Neuronal stem cell (in vitro differentiated cells): ENCODE results near the gene CDC14A.

Experiments used
- DNase-seq: peaks from one replicate; pipeline ENCODE4 v3.0.0-alpha.2; 2013; ENCODE audit warnings: low spot score
- H2AFZ ChIP-seq: one replicate; pipeline ENCODE4 v1.6.1; 2013; ENCODE audit warnings: mild to moderate bottlenecking, low read length, inconsistent platforms
- H2AK5ac ChIP-seq: 2 replicates; pipeline ENCODE4 v1.6.1; 2013; ENCODE audit warnings: low read depth, mild to moderate bottlenecking, inconsistent platforms, low read length, moderate library complexity, mixed read lengths
- H2BK120ac ChIP-seq: 2 replicates; pipeline ENCODE4 v1.6.1; 2013; ENCODE audit warnings: low read depth, mild to moderate bottlenecking, inconsistent platforms, low read length, moderate library complexity, mixed read lengths
- H2BK12ac ChIP-seq: one replicate; pipeline ENCODE4 v1.6.1; 2013; ENCODE audit warnings: low read length, inconsistent platforms
- H2BK15ac ChIP-seq: 2 replicates; pipeline ENCODE4 v1.6.1; 2013; ENCODE audit warnings: mild to moderate bottlenecking, low read length, inconsistent platforms, mixed read lengths
- H2BK5ac ChIP-seq: one replicate; pipeline ENCODE4 v1.6.1; 2013; ENCODE audit warnings: inconsistent platforms, mild to moderate bottlenecking, low read length, moderate library complexity
- H3K14ac ChIP-seq: one replicate; pipeline ENCODE4 v1.6.1; 2013; ENCODE audit warnings: low read length, inconsistent platforms
- H3K18ac ChIP-seq: 2 replicates; pipeline ENCODE4 v1.6.1; 2013; ENCODE audit warnings: low read length, inconsistent platforms
- H3K23ac ChIP-seq: 2 replicates; pipeline ENCODE4 v1.6.1; 2013; ENCODE audit warnings: low read depth, mild to moderate bottlenecking, mixed read lengths, low read length, inconsistent platforms; ENCODE audit not compliant: poor library complexity
- H3K27ac ChIP-seq: replicated peaks from 3 replicates; pipeline ENCODE4 v1.5.1; 2013; ENCODE audit warnings: low read length, inconsistent platforms
- H3K27me3 ChIP-seq, 3 experiments: 2 replicates each; pipeline ENCODE4 v1.6.1; 2013; ENCODE audit warnings: low read length in 3 of 3, mild to moderate bottlenecking in 2 of 3, inconsistent platforms in 1 of 3, low read depth in 1 of 3, mixed read lengths in 1 of 3, moderate library complexity in 1 of 3; ENCODE audit not compliant: control insufficient read depth in 3 of 3, insufficient read depth in 3 of 3
- H3K36me3 ChIP-seq, 2 donors: replicated peaks in 1 of 2; 2 replicates each; pipeline ENCODE4 v1.6.1; 2013; ENCODE audit warnings: low read length in 2 of 2; ENCODE audit not compliant: control insufficient read depth in 2 of 2, insufficient read depth in 2 of 2
- H3K4ac ChIP-seq: 2 replicates; pipeline ENCODE4 v1.6.1; 2013; ENCODE audit warnings: inconsistent platforms, mild to moderate bottlenecking, low read length, moderate library complexity
- H3K4me1 ChIP-seq, 2 donors: 1 replicate in 1 of 2; 2 replicates in 1 of 2; pipeline ENCODE4 v1.6.1; 2013; ENCODE audit warnings: low read length in 2 of 2, low read depth in 1 of 2; ENCODE audit not compliant: control insufficient read depth in 2 of 2, insufficient read depth in 1 of 2
- H3K4me2 ChIP-seq: one replicate; pipeline ENCODE4 v1.6.1; 2013; ENCODE audit warnings: mild to moderate bottlenecking, low read length, inconsistent platforms; ENCODE audit not compliant: insufficient read depth, poor library complexity, severe bottlenecking
- H3K4me3 ChIP-seq, 2 donors: 2 replicates each; pipeline ENCODE4 v1.5.1; 2013; ENCODE audit warnings: low read length in 2 of 2, mild to moderate bottlenecking in 2 of 2, inconsistent platforms in 1 of 2, moderate library complexity in 1 of 2
- H3K79me1 ChIP-seq: one replicate; pipeline ENCODE4 v1.6.1; 2013; ENCODE audit warnings: low read depth, mild to moderate bottlenecking, inconsistent platforms, low read length, moderate library complexity
- H3K9ac ChIP-seq: one replicate; pipeline ENCODE4 v1.6.1; 2013; ENCODE audit warnings: mild to moderate bottlenecking, low read depth, low read length, inconsistent platforms; ENCODE audit not compliant: poor library complexity
- H3K9me3 ChIP-seq, 2 donors: replicated peaks in 1 of 2; 2 replicates each; pipeline versions ENCODE3 to v1.6.1; 2013; ENCODE audit warnings: low read length in 2 of 2, mild to moderate bottlenecking in 2 of 2, inconsistent platforms in 1 of 2, low read depth in 1 of 2, mixed read lengths in 1 of 2, moderate library complexity in 1 of 2; ENCODE audit not compliant: control insufficient read depth in 2 of 2, insufficient read depth in 1 of 2
- H4K8ac ChIP-seq: one replicate; pipeline ENCODE4 v1.6.1; 2013; ENCODE audit warnings: low read depth, mild to moderate bottlenecking, inconsistent platforms, low read length, moderate library complexity
- H4K91ac ChIP-seq: one replicate; pipeline ENCODE4 v1.6.1; 2013; ENCODE audit warnings: low read length, low read depth, mild to moderate bottlenecking, inconsistent platforms; ENCODE audit not compliant: poor library complexity
- WGBS, 2 donors: extraction: QIAGEN DNeasy Blood & Tissue Kit; methylation state at CpG; one replicate each; pipeline ENCODE4 v1.1.7; 2013; ENCODE audit warnings: missing lambda C conversion rate in 2 of 2, mixed read lengths in 1 of 2; ENCODE audit not compliant: insufficient read length in 2 of 2, insufficient replicate concordance in 1 of 2; ENCODE audit errors: extremely low coverage in 2 of 2; 5-methylcytosine and 5-hydroxymethylcytosine counted together

Gene CDC14A

DNA sequence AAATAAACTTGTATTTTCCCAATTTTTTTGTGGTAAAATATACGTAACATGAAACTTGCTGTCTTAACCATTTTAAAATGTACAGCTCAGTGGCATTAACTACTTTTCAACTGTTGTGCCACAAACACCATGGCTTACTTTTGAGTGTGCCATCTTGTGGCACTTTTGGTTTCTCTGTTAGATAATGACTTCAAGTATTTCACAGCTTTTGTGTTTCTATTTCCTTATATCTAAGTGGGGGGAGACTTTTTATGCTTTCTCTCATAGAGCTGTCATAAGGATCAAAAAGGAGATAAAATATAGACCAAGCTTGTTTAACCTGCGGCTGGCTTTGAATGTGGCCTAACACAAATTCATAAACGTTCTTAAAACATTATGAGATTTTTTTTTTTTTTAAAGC is 44.3 kb downstream of the CDC14A start:
- Histone ChIP-seq H2BK12ac (no peak overlapping the region), H3K4me2 (no peak overlapping the region), H2BK5ac (no peak overlapping the region), H3K36me3 (peaks cover 1 to 27% of the 10 kb centered on the region in 2 donors), H3K4ac (no peak overlapping the region), H2BK15ac (no peak overlapping the region), H3K9ac (no peak overlapping the region), H3K79me1 (peaks cover 2% of the 10 kb centered on the region), H3K23ac (no peak overlapping the region), H4K8ac (no peak overlapping the region), H3K27ac (no peak overlapping the region), H2BK120ac (no peak overlapping the region), H3K27me3 (no peaks in the 10 kb centered on the region), H3K4me3 (no peak overlapping the region), H3K18ac (no peak overlapping the region), H2AFZ (no peak overlapping the region), H3K14ac (no peak overlapping the region), H3K9me3 (no peaks in the 10 kb centered on the region), H2AK5ac (no peak overlapping the region), H3K4me1 (peaks cover 4 to 14% of the 10 kb centered on the region in 2 donors), H4K91ac (no peak overlapping the region)
- DNase-seq, result no peak
- no CpG with 5 or more reads among the region's 3 CpGs for WGBS, 2 donors

- DNase-seq, result no peak
- no peak overlapping the region for H3K14ac ChIP-seq
- peaks cover 0 to 25% of the 10 kb centered on the region in 2 donors for H3K36me3 ChIP-seq
- H3K4me2 ChIP-seq, result no peak overlapping the region
- no peak overlapping the region for H3K23ac ChIP-seq
- no peak overlapping the region for H2BK12ac ChIP-seq
- no peak overlapping the region for H3K4ac ChIP-seq
- peaks cover 4 to 14% of the 10 kb centered on the region in 2 donors for H3K4me1 ChIP-seq
- no peak overlapping the region for H3K18ac ChIP-seq
- H3K27ac ChIP-seq, result no peak overlapping the region
- no peak overlapping the region for H4K91ac ChIP-seq
- H3K9ac ChIP-seq, result no peak overlapping the region
- H3K9me3 ChIP-seq, result no peaks in the 10 kb centered on the region
- no peak overlapping the region for H2BK120ac ChIP-seq
- no peak overlapping the region for H2BK15ac ChIP-seq
- no peaks in the 10 kb centered on the region for H3K27me3 ChIP-seq
- H2AFZ ChIP-seq, result no peak overlapping the region
- H4K8ac ChIP-seq, result no peak overlapping the region
- no peak overlapping the region for H2BK5ac ChIP-seq
- H2AK5ac ChIP-seq, result no peak overlapping the region
- H3K4me3 ChIP-seq, result no peak overlapping the region
- H3K79me1 ChIP-seq, result peaks cover 2% of the 10 kb centered on the region
Observed at GRCh38 chr1:100397681-100398080, 45.4 kb downstream of the CDC14A start.

DNA sequence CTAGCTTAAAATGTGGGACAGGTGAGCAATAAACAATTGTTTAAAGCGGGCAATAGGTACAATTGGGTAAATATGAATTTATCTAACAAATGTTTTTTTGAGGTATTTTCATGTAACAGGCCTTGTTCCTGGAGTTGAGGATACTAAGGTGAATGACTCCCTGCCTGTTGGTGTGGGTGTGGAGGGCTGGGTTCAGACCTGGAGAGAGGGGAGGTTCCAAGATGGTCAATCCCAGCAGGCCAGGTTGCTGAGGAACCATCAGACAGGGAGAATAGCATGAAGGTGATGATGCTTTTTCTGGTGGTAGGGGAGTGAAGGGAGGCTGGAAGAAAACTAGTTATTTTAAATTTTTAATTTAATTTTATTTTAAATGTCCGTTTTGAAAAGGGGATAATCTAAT is 46.3 kb downstream of the CDC14A start:
- H4K91ac ChIP-seq, result no peak overlapping the region
- peaks cover 2% of the 10 kb centered on the region for H3K79me1 ChIP-seq
- no peak overlapping the region for H4K8ac ChIP-seq
- DNase-seq, result no peak
- no peak overlapping the region for H3K4ac ChIP-seq
- H3K4me1 ChIP-seq, result peaks cover 4 to 14% of the 10 kb centered on the region in 2 donors
- H2BK15ac ChIP-seq, result no peak overlapping the region
- no peak overlapping the region for H3K14ac ChIP-seq
- H3K27ac ChIP-seq, result no peak overlapping the region
- H2AFZ ChIP-seq, result no peak overlapping the region
- H2AK5ac ChIP-seq, result no peak overlapping the region
- H2BK5ac ChIP-seq, result no peak overlapping the region
- H3K9me3 ChIP-seq, result no peaks in the 10 kb centered on the region
- no peak overlapping the region for H2BK120ac ChIP-seq
- H3K27me3 ChIP-seq, result no peaks in the 10 kb centered on the region
- no peak overlapping the region for H3K23ac ChIP-seq
- 100% methylated on average over 1 of the region's 2 CpGs; no CpG with 5 or more reads in 1 of the 2 donors for WGBS, 2 donors
- H3K9ac ChIP-seq, result no peak overlapping the region
- H3K4me2 ChIP-seq, result no peak overlapping the region
- peaks cover 0 to 21% of the 10 kb centered on the region in 2 donors for H3K36me3 ChIP-seq
- H2BK12ac ChIP-seq, result no peak overlapping the region
- H3K4me3 ChIP-seq, result no peak overlapping the region
- H3K18ac ChIP-seq, result no peak overlapping the region

DNA sequence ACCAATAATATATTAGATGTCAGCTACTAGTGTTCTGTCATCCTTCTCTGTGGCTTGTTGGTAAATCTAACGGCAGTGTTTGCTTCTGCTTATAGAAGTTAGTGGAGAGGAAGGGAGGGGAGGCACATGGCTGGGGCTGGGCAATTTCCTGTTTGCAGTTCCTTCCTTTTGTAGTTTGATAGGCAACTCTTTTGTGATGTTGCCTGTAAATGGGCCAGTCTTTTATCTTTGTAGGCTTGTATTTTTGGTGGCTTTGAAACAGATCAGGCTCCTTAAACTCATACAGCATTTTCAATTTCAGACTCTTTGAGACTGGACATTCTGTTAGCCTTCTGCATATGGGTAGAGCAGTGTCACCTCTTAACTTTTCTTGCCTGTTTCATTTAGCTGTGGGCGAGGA is 48.1 kb downstream of the CDC14A start:
- no peak overlapping the region for H3K27ac ChIP-seq
- H3K4me2 ChIP-seq, result no peak overlapping the region
- peaks cover 0 to 12% of the 10 kb centered on the region in 2 donors for H3K36me3 ChIP-seq
- no peak overlapping the region for H4K91ac ChIP-seq
- H3K9ac ChIP-seq, result no peak overlapping the region
- no peak overlapping the region for H3K23ac ChIP-seq
- H2BK15ac ChIP-seq, result no peak overlapping the region
- H4K8ac ChIP-seq, result no peak overlapping the region
- no peak overlapping the region for H3K4ac ChIP-seq
- peak overlapping the region; percentile 21 for H2AFZ ChIP-seq
- H2BK120ac ChIP-seq, result no peak overlapping the region
- H2BK12ac ChIP-seq, result no peak overlapping the region
- no peak for DNase-seq
- H3K79me1 ChIP-seq, result peaks cover 3% of the 10 kb centered on the region
- H3K18ac ChIP-seq, result no peak overlapping the region
- H3K4me1 ChIP-seq, result peaks cover 4 to 14% of the 10 kb centered on the region in 2 donors
- H2BK5ac ChIP-seq, result no peak overlapping the region
- no CpG with 5 or more reads among the region's 2 CpGs for WGBS, 2 donors
- H3K27me3 ChIP-seq, result no peaks in the 10 kb centered on the region
- H3K14ac ChIP-seq, result no peak overlapping the region
- H3K9me3 ChIP-seq, result no peaks in the 10 kb centered on the region
- no peak overlapping the region for H2AK5ac ChIP-seq
- no peak overlapping the region for H3K4me3 ChIP-seq
